ENCODE results near the gene UBAC1. TPM values are rescaled to one million over a fixed set of nuclear protein-coding genes. Genes with fewer than 3 reads are reported as not detected.

UBAC1 gene
- total RNA-seq, 1 experiment from 2014 or later, result 55.6 TPM

GRCh38 chr9:135988493-135988892 lies 27.3 kb upstream of the UBAC1 start:
- H3K27ac Mint-ChIP-seq, result no peak overlapping the region
- no peaks in the 10 kb centered on the region for H3K36me3 Mint-ChIP-seq
- no peaks in the 10 kb centered on the region for H3K27me3 Mint-ChIP-seq (ENCODE audit: low read depth)
- no peak overlapping the region for H3K4me3 Mint-ChIP-seq
- ChIA-PET CTCF (interaction anchor here (1.0 to 4.3 kb wide), 4 partner anchors 14 to 150 kb away, joined by 3 to 17 read pairs (median 9); no protein-coding TSS in a partner anchor), POLR2A (interaction anchor here (0.8 kb wide), 1 partner anchor 21 kb away, joined by 3 read pairs; no protein-coding TSS in a partner anchor)
- no peaks in the 10 kb centered on the region for H3K9me3 Mint-ChIP-seq
- H3K4me1 Mint-ChIP-seq, result peaks cover 14% of the 10 kb centered on the region
- DNase-seq (ENCODE audit: low spot score) (no peak), ATAC-seq (no peak)
- TF ChIP-seq SP1 (CRISPR knock-in tag; conservative IDR thresholded peaks at IDR 0.05) (no peak), NR2C2 (CRISPR knock-in tag; IDR thresholded peaks at IDR 0.05) (no peak), ATF2 (CRISPR knock-in tag; IDR thresholded peaks at IDR 0.05; ENCODE audit: borderline replicate concordance, low read depth) (no peak), CTCF (IDR thresholded peaks at IDR 0.05) (no peak), ZSCAN18 (CRISPR knock-in tag; IDR thresholded peaks at IDR 0.05) (no peak), SOX15 (CRISPR knock-in tag; IDR thresholded peaks at IDR 0.05) (no peak), SMAD4 (CRISPR knock-in tag; IDR thresholded peaks at IDR 0.05) (no peak), ZNF416 (CRISPR knock-in tag; IDR thresholded peaks at IDR 0.05) (no peak), ESRRA (CRISPR knock-in tag; IDR thresholded peaks at IDR 0.05; ENCODE audit: borderline replicate concordance) (no peak), ZNF671 (CRISPR knock-in tag; IDR thresholded peaks at IDR 0.05) (no peak), ATF1 (CRISPR knock-in tag; IDR thresholded peaks at IDR 0.05) (no peak), SMAD3 (CRISPR knock-in tag; IDR thresholded peaks at IDR 0.05; ENCODE audit: borderline replicate concordance) (no peak), GRHL2 (CRISPR knock-in tag; IDR thresholded peaks at IDR 0.05; ENCODE audit: insufficient replicate concordance, severe bottlenecking) (no peak), ARID4B (CRISPR knock-in tag; IDR thresholded peaks at IDR 0.05; ENCODE audit: borderline replicate concordance) (no peak), HMGA2 (CRISPR knock-in tag; IDR thresholded peaks at IDR 0.05) (no peak), ETV6 (CRISPR knock-in tag; IDR thresholded peaks at IDR 0.05) (no peak), USF1 (CRISPR knock-in tag; IDR thresholded peaks at IDR 0.05) (no peak), E2F1 (CRISPR knock-in tag; IDR thresholded peaks at IDR 0.05) (no peak)

Data from WTC11 (cell line).